Pancreas (tissue), 10 donors: Measurements from ENCODE around the gene NUDT3. TPM values are rescaled to one million over a fixed set of nuclear protein-coding genes. Genes with fewer than 3 reads are reported as not detected.
A peak's percentile ranks its signal among the peaks of the same experiment; 100 is the strongest.
"Not testable (repeated sequence)": the region's sequence is repeated elsewhere in the genome, so short reads cannot be mapped to it uniquely, and the experiment has no call there.

Experiments
- ATAC-seq, 4 donors: fragments of 200-7000 bp; cut with Tn5 transposase; one replicate each; pipeline versions ENCODE4 v1.8.0 to v1.9.1; 2020; ENCODE audit warnings: mild to moderate bottlenecking in 4 of 4, moderate library complexity in 4 of 4
- DNase-seq, 6 donors: peaks; one replicate each; pipeline ENCODE4 v3.0.0-alpha.2; 2020
- FAIRE-seq: peaks from 2 replicates; lab custom pipeline; 2012; peaks lifted over from hg19 to GRCh38; lab: Jason Lieb, UNC
- H3K27ac ChIP-seq, 4 donors: fragments of 200-600 bp; sonication (generic); 1 replicate in 3 of 4; 2 replicates in 1 of 4; pipeline versions ENCODE4 v1.5.0 to v1.8.0; 2020
- H3K27me3 ChIP-seq, 4 donors: fragments of 200-600 bp; one replicate each; pipeline ENCODE4 v1.8.0; 2021
- H3K36me3 ChIP-seq, 3 donors: fragments of 200-600 bp; sonication (generic) in 1 of 3; one replicate each; pipeline versions ENCODE4 v1.5.0 to v1.8.0; 2020 to 2021
- H3K4me1 ChIP-seq, 3 donors: fragments of 200-600 bp; one replicate each; pipeline ENCODE4 v1.8.0; 2021
- H3K4me3 ChIP-seq, 4 donors: fragments of 200-600 bp; sonication (generic) in 2 of 4; one replicate each; pipeline versions ENCODE4 v1.5.0 to v1.8.0; 2020 to 2021
- H3K9me3 ChIP-seq, 4 donors: fragments of 200-600 bp; one replicate each; pipeline ENCODE4 v1.8.0; 2021
- WGBS, 2 donors: extraction: QIAGEN DNeasy Blood & Tissue Kit; methylation state at CpG; one replicate each; pipeline ENCODE4 v1.1.7; 2013; 5-methylcytosine and 5-hydroxymethylcytosine counted together
- intact Hi-C, 3 donors: fragments of 100-400 bp; cut with DNase I; formaldehyde crosslinking; loops; one replicate each; pipeline versions ENCODE4 v1.11.1 to v1.14.2; 2022
- polyA plus RNA-seq, 2 donors: library from polyadenylated mRNA; stranded (reverse); fragments of 200-250 nt; gene quantifications; one replicate each; pipeline ENCODE4 v1.2.3, GENCODE V29; 2013
- total RNA-seq, 6 donors: library from RNA; stranded (reverse); fragmentation: NEBNext Ultra II Directional in 4 of 6; extraction: Animal tissue kit (Norgen Biotek cat#: 25700) in 4 of 6; gene quantifications; one replicate each; pipeline versions ENCODE4 v1.2.1 to v1.2.4, GENCODE V29; 2021 to 2023
- TF ChIP-seq, protein P1 (sequence below), 4 donors: fragments of 200-600 bp; sonication (generic) in 3 of 4; IDR thresholded peaks; one replicate each; pipeline versions ENCODE4 v1.5.0 to v1.8.0; 2021; ENCODE audit warnings: antibody characterized with exemption in 4 of 4
- donor health status: healthy with polysubstance abuse.
- donor health status: DM: no; HTN: no; CAD: no; lungs with moderate emphysema.
- donor health status: DM: no; HTN: no; CAD: no.
- donor health status: control.
- donor health status: control.
- donor health status: Bipolar disorder and iron deficiency.
- donor health status: DM: yes; HTN: yes; CAD: no.
- donor health status: DM: no; HTN: no; CAD: no.
- donor health status: DM: no; HTN: no; CAD: no.
- donor health status: DM: yes; HTN: yes; CAD: no.

NUDT3 gene
- total and polyA plus RNA-seq, 8 donors, result 7.1 to 20.7 (median 14.0) TPM

DNA sequence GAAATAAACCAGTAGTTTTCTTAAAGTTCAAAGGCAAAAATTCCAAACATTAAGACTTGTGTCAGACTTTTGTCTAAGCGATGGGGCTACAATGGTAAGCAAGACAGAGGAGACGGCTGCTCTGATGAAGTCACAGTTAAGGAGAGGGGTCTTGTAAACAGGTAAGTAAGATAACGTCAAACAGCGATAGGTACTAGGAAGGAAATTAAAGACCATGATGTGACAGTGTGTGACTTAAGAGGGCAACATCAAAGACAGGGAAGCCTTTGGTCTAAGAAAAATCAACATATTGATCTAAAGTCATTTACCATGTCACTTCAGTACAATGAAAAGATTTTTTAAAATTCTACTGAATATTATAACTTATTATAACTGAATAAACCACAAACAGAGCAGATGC, 23.1 kb downstream of the NUDT3 start:
- Histone ChIP-seq H3K27ac (peak overlapping the region in 1 of 4 donors; percentile 9), H3K4me1 (peaks cover 0 to 5% (median 0%) of the 10 kb centered on the region in 3 donors), H3K27me3 (no peaks in the 10 kb centered on the region), H3K36me3 (no peaks in the 10 kb centered on the region), H3K9me3 (no peaks in the 10 kb centered on the region), H3K4me3 (no peak overlapping the region)
- FAIRE-seq, result no peak
- TF ChIP-seq, protein P1, sequence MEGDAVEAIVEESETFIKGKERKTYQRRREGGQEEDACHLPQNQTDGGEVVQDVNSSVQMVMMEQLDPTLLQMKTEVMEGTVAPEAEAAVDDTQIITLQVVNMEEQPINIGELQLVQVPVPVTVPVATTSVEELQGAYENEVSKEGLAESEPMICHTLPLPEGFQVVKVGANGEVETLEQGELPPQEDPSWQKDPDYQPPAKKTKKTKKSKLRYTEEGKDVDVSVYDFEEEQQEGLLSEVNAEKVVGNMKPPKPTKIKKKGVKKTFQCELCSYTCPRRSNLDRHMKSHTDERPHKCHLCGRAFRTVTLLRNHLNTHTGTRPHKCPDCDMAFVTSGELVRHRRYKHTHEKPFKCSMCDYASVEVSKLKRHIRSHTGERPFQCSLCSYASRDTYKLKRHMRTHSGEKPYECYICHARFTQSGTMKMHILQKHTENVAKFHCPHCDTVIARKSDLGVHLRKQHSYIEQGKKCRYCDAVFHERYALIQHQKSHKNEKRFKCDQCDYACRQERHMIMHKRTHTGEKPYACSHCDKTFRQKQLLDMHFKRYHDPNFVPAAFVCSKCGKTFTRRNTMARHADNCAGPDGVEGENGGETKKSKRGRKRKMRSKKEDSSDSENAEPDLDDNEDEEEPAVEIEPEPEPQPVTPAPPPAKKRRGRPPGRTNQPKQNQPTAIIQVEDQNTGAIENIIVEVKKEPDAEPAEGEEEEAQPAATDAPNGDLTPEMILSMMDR (IDR thresholded peaks at IDR 0.05), result no peak
- 70 to 73% methylated on average over 4 of the region's 4 CpGs for WGBS, 2 donors
- DNase-seq, result no peak
- ATAC-seq, result no peak
- intact Hi-C loops, result no loop called here

DNA sequence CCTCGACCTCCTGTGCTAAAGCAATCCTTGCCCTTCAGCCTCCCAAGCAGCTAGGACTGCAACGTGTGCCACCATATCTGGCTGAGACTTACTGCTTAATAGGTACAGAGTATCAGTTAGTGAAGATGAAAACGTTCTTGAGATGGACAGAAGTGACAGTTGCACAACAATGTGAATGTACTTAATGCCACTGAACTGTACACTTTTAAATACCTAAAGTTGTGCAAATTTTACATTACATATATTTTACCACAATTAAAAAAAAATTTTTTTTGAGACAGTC, 25.9 kb downstream of the NUDT3 start:
- DNase-seq (no peak), ATAC-seq (no peak), FAIRE-seq (no peak)
- TF ChIP-seq, protein P1 (IDR thresholded peaks at IDR 0.05), result no peak
- Histone ChIP-seq H3K27me3 (no peaks in the 10 kb centered on the region), H3K4me3 (no peak overlapping the region), H3K36me3 (no peaks in the 10 kb centered on the region), H3K9me3 (no peaks in the 10 kb centered on the region), H3K27ac (no peak overlapping the region), H3K4me1 (peaks cover 3 to 18% (median 8%) of the 10 kb centered on the region in 3 donors)
- intact Hi-C loops, result no loop called here
- 70 to 82% methylated on average over 3 of the region's 3 CpGs for WGBS, 2 donors

- 93 to 96% methylated on average over 9 of the region's 9 CpGs for WGBS, 2 donors
- not testable (repeated sequence) for DNase-seq
Measured at GRCh38 chr6:34365781-34366638, 26.5 kb downstream of the NUDT3 start.

DNA sequence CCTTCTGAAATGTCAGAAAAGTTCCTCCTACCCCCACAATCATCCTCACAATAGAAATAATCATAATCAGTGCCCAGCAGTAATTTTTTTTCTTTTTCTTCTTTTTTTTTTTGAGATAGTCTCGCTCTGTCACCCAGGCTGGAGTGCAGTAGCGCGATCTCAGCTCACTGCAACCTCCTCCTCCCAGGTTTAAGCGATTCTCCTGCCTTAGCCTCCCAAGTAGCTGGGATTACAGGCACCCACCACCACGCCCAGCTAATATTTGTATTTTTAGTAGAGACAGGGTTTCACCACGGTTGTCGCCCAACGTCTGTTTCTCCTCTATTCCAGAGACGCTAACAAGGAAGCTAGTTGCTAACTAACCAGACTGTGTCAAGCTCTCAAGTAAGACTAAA, 28.8 kb downstream of the NUDT3 start:
- peaks cover 5 to 13% (median 8%) of the 10 kb centered on the region in 3 donors for H3K4me1 ChIP-seq
- not testable (repeated sequence) for FAIRE-seq
- WGBS, 2 donors, result 91 to 94% methylated on average over 9 of the region's 9 CpGs

More at GRCh38 chr6:34365781-34366638, 26.5 kb downstream of the NUDT3 start:
- H3K4me3 ChIP-seq, intact Hi-C loops, H3K27me3 ChIP-seq, H3K9me3 ChIP-seq, FAIRE-seq, ATAC-seq, H3K27ac ChIP-seq, H3K36me3 ChIP-seq: not testable (repeated sequence)
- H3K4me1 ChIP-seq, result peaks cover 3 to 18% (median 8%) of the 10 kb centered on the region in 3 donors

DNA sequence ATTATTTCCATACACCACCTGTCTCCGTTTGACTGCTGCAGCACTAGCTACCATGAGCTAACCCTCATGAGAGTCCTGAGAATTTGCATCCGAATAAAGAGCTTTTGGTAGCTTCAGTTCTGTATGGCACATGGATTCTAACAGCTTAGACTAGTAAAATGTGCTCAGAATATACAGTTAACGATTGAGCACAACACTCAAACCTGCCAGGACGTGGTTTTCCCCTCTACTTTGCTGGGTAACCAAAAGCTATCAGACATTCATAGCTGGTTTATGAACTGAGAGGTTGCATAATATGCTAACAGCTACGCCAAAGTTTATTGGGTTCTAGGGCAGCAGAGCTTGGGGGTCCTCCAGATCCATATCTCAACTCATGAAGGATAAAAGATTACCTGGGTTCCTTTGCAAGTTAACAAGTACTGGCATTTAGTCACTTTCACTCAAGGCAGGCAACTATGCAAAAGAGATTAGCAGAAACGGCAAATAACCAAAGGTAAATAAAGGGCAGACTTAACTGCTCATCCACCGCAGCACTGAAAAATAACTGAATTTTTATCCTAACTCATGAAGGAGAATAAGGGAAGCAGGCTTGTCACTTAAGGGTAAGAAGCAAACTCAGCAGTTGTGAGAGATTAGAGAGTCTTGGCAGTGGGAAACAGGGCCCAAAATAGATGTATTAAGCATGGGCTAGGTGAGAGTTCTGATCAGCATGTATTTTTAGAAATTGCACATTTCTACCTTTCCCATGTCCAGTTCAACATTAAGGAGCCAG, 29.4 kb downstream of the NUDT3 start:
- DNase-seq, result no peak
- Histone ChIP-seq H3K27ac (no peak overlapping the region), H3K36me3 (no peaks in the 10 kb centered on the region), H3K9me3 (no peaks in the 10 kb centered on the region), H3K27me3 (no peaks in the 10 kb centered on the region), H3K4me1 (peaks cover 8 to 13% (median 8%) of the 10 kb centered on the region in 3 donors), H3K4me3 (no peak overlapping the region)
- TF ChIP-seq, protein P1 (IDR thresholded peaks at IDR 0.05), result no peak
- peak in 2 of 4 donors; percentile 39 to 46 for ATAC-seq
- 33 to 34% methylated on average over 7 of the region's 7 CpGs for WGBS, 2 donors
- FAIRE-seq, result no peak
- intact Hi-C loops, result no loop called here

More for the DNA sequence above, 28.8 kb downstream of the NUDT3 start:
- H3K27ac ChIP-seq, H3K27me3 ChIP-seq, H3K4me3 ChIP-seq, intact Hi-C loops, H3K36me3 ChIP-seq, DNase-seq, ATAC-seq, H3K9me3 ChIP-seq: not testable (repeated sequence)
